ENCODE results near the gene MED25. TPM values are rescaled to one million over a fixed set of nuclear protein-coding genes. Genes with fewer than 3 reads are reported as not detected.
A peak's percentile ranks its signal among the peaks of the same experiment; 100 is the strongest.

MED25 gene
- total RNA-seq, 1 donor from 2014 or later: 42.2 TPM

- no peak for DNase-seq (ENCODE audit: low spot score)
These were observed 55.7 kb downstream of the MED25 start for GRCh38 chr19:49873834-49874233.

GRCh38 chr19:49874503-49875157, 56.5 kb downstream of the MED25 start:
- DNase-seq (ENCODE audit: low spot score): no peak

- DNase-seq (ENCODE audit: low spot score): no peak
These were observed 57.1 kb downstream of the MED25 start for GRCh38 chr19:49875177-49875576.

GRCh38 chr19:49875857-49876421, 57.9 kb downstream of the MED25 start:
- DNase-seq (ENCODE audit: low spot score): peak; percentile 77

- DNase-seq (ENCODE audit: low spot score): peak; percentile 98
These were observed 58.4 kb downstream of the MED25 start for GRCh38 chr19:49876422-49877019.

GRCh38 chr19:49877020-49877878, 59.2 kb downstream of the MED25 start, which contains the start of the genes AKT1S1 and TBC1D17:
TSS of gene AKT1S1 (minus strand) at chr19:49877355. CDS start at chr19:49873295, 4,060 bp downstream.
TSS of gene TBC1D17 (plus strand) at chr19:49877702. CDS start at chr19:49877724, 22 bp downstream.
- DNase-seq (ENCODE audit: low spot score): peak; percentile 100

GRCh38 chr19:49877879-49878743, 60.0 kb downstream of the MED25 start:
- DNase-seq (ENCODE audit: low spot score): peak; percentile 98

- DNase-seq (ENCODE audit: low spot score): no peak
These were observed 60.6 kb downstream of the MED25 start for GRCh38 chr19:49878744-49879070.

- DNase-seq (ENCODE audit: low spot score): no peak
These were observed 61.3 kb downstream of the MED25 start for GRCh38 chr19:49879243-49879963.

GRCh38 chr19:49880162-49880869, 62.2 kb downstream of the MED25 start:
- DNase-seq (ENCODE audit: low spot score): no peak

GRCh38 chr19:49881186-49881585, 63.1 kb downstream of the MED25 start:
- DNase-seq (ENCODE audit: low spot score): no peak

GRCh38 chr19:49881672-49882394, 63.7 kb downstream of the MED25 start:
- DNase-seq (ENCODE audit: low spot score): no peak

GRCh38 chr19:49882643-49883042, 64.6 kb downstream of the MED25 start:
- no peak for DNase-seq (ENCODE audit: low spot score)

GRCh38 chr19:49883094-49883493, 65.0 kb downstream of the MED25 start:
- no peak for DNase-seq (ENCODE audit: low spot score)

GRCh38 chr19:49884109-49884508, 66.0 kb downstream of the MED25 start:
- DNase-seq (ENCODE audit: low spot score): no peak

- DNase-seq (ENCODE audit: low spot score): no peak
These were observed 66.7 kb downstream of the MED25 start for GRCh38 chr19:49884760-49885159.
